Central memory CD4-positive, alpha-beta T cell (primary cell): ENCODE data around the gene MGMT.

Experiments
- DNase-seq: peaks from one replicate; pipeline ENCODE4 v3.0.0; 2022

MGMT gene

DNA sequence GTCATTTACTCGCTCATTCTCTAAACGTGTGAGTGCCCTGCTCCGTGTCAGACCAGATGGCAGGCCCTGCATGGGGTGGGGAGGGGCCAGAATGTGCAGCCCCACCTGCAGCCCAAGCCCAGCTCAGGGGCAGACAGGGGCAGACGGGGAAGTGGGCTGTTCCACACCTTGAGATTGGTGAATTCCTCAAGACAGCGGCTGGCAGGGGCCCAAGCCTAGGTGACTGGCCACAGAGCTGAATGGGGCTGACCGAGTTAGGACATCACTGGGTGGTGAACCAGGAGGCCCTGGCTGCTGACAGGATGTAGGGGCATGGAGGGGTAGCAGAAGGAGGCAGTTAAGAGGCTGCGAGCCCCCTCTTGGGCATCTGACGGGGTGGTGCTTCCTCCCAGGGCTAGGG is 79.1 kb downstream of the MGMT start:
- DNase-seq, result no peak

DNA sequence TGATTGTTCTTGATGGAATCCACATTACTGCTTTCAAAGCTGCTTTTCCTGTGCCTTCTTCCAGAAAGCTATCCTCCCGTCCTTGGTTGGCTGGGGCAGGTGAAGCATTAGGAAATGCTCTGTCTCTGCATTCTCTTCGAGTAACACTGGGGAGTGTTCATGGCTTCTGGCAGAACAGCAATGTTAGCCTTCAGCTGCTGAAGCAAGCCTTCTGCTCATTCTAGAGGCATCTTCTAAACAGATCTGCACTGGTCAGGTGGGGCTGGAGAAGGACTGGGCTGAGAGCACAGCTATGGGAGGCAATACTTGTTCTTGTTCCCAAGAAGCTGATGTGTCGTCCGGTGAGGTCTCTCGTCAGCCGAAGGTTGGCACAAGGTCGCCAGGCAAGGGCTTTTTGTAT is 80.6 kb downstream of the MGMT start:
- no peak for DNase-seq

GRCh38 chr10:129548600-129548999 is 81.6 kb downstream of the MGMT start:
- no peak for DNase-seq

DNA sequence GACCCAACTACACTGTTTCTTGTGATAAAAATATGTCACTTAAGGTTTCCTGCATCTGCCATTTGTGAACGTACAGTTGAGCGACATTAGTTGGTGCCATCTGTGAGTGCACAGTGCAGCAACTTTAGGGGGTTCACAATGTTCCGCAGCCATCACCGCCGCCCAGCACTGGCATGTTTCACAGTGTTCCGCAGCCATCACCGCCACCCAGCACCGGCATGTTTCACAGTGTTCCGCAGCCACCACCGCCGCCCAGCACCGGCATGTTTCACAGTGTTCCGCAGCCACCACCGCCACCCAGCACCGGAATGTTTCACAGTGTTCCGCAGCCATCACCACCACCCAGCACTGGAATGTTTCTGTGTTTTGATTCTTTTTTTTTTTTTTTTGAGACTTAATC is 83.0 kb downstream of the MGMT start:
- no peak for DNase-seq

- DNase-seq, result no peak
Observed at GRCh38 chr10:129550658-129551057, 83.6 kb downstream of the MGMT start.

DNA sequence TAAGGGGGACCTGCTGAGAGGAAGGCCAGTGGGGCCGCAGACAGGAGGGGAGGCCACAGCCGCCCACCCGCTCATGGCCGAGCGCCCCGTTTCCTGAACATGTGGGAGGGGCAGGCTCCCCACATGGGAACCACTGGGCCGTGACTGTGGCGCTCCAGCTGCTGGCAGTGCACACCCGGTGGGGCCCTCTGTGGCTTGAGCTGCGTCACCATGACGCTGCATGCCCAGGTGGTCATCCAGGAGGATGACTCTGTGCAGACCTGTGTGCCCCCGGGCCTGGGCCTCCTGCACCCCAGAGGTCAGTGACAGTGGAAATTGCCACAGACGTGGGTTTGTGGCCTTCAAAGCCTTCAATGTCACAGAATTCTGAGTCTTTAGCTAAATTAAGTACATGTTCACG is 85.1 kb downstream of the MGMT start:
- no peak for DNase-seq

DNA sequence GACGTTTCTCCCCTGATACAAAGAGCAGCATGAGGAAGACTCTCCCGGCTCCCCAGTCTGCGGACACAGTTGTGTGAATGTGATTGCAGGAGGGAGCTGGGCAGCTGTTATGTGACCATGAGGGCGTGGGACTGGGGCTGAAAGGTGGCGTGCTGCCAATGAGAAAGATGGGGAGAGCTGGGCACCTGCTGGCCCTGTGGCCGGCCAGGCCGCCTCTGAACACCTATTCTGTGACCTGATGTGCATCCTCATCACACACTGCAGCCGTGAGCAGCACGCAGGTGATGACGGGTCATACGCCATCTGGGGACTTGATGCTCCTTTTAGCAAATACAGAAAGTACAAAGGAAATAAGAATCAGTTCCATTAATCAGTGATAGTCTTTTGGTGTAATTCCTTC is 86.9 kb downstream of the MGMT start:
- no peak for DNase-seq

- no peak for DNase-seq
Observed at GRCh38 chr10:129556316-129556715, 89.3 kb downstream of the MGMT start.

DNA sequence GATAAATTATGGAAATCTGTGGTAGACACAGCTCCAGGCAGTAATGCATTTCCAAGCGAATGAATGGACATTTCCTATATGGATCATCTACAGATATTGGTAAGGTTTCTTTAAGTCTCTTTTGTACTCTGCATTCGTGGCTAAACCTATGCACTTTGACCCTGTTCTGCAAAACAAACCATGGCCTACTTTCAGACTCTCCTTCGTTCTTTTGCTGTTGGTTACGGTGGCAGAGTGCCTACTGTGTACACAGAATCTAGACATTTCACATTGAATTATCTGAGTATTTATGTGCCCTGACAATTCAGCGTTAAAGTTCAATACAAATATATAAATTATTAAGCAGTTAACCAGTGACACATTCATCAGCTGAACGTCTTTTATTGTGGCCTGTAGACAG is 93.3 kb downstream of the MGMT start:
- no peak for DNase-seq

- no peak for DNase-seq
Observed at GRCh38 chr10:129562487-129562886, 95.4 kb downstream of the MGMT start.

GRCh38 chr10:129564923-129565322 is 97.9 kb downstream of the MGMT start:
- no peak for DNase-seq

DNA sequence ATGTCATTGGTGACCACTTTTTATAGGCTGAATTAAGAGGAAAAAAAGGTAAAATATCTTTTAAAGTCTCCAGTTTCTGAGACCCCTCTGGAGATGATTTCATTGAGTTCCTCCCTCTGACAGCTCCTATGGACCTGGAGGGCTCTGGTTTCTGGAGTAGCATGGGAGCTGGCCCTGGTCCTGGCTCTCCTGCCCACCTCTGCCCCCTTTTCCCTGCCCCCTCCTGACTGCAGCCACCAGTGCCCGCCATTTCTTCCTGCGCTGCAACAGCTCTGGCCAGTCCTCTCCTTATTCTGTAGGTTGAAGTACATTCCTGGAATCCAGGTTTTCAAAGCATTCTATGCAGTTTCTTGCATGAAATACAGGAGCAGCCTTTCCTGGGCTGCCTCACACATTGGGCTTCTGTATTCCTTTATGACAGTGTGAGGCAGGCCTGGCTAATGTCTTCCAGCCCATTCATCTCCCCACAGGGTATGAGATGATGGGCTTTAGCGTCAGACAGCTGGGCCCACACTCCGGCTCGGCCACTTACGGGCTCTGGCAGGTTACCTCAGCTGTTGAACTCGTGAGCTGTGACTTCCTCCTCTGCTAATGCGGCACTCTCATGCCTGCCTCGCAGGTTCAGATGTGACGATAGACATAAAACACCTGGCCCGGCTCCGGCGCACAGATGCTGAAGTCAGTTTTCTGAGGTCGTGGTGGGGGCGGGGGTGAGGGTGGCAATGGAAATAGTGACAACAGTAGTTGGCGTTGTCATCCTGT is 101.7 kb downstream of the MGMT start:
- no peak for DNase-seq

DNA sequence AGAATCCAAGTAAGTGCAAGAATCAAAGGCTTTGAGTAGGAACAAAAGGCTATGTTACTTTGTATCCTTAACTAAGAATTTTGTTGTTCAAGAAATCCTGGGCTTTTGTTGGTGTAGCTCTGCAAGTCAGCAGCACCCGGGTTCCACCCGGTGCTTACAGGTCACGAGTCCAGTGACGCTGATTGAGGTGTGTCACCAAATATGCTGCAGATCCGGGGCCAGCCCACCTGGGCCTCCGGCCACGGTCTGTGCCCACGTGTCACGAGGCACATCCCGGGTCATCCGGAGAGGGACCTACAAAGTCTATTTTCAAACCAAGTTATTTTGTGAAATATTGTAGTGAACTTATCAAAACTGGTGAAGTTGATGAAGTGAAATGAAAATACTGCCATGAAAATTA is 103.1 kb downstream of the MGMT start:
- DNase-seq, result no peak

- DNase-seq, result no peak
Observed at GRCh38 chr10:129579228-129579627, 112.2 kb downstream of the MGMT start.

DNA sequence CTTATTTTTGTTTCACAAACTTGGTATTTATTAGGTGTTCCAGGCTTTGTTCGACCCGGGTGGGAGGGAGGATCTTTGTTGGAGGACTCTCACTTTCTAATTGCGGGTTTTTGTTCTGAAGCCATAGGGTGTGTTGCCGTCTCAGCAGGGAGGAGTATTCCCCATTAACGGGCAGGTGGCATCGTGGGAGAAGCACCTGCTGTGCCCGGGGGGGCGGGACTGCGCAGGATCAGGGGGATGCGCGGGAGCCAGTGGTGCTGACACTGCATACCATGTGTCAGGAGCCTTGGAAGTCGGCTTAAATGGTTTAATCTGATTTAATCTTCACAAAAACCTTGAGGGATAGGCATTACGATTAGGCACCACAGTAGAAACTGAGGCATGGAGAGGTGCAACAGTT is 113.0 kb downstream of the MGMT start:
- no peak for DNase-seq

- no peak for DNase-seq
Observed at GRCh38 chr10:129580901-129581300, 113.9 kb downstream of the MGMT start.

DNA sequence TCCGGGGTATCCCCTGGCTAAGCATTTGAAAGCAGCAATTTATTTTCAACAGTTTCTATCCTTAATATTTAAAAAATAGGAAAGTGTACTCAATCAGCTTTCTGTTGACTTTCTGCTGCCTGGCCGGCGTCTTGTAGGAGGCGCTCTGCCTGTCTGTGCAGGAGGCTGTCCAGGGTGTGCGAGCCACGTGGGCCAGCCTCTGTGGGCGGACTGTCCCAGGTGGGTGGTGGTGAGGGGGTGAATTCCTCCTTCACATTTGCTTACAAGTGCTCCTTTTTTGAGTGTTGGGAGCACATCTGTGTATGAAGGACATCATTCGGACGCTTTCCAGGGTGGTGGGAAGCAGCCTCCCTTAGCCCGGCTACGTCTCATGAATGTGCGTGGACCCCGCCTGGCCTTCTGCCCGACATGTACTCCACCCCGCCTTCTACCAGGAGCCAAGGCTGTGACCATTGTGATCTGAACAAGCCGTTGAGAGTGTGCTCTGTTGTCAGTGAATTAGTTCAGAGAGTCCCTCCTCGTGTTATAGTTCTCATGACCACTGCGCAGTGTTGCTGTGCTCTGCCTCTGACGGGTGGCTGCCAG is 114.9 kb downstream of the MGMT start:
- DNase-seq, result no peak

DNA sequence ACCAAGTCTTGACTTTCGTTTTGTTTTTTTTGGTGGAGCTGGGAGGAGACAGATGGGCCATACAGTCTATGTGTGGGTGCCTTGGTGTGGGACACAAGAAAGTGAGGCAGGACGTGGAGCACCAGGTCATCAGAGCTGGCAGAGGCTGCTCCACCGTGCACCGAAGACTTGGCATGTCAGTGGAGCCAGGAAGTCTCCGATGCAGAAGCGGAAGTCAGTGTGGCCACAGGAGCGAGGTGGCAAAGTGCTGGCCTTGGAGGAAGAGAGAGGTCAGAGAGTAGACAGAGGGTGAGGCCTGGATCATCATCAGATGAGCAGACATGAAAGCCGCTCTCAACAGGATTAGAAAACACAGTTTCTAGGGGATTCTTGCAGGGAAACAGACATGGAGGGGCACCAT is 116.8 kb downstream of the MGMT start:
- no peak for DNase-seq

- no peak for DNase-seq
Observed at GRCh38 chr10:129586898-129587443, 119.9 kb downstream of the MGMT start.

DNA sequence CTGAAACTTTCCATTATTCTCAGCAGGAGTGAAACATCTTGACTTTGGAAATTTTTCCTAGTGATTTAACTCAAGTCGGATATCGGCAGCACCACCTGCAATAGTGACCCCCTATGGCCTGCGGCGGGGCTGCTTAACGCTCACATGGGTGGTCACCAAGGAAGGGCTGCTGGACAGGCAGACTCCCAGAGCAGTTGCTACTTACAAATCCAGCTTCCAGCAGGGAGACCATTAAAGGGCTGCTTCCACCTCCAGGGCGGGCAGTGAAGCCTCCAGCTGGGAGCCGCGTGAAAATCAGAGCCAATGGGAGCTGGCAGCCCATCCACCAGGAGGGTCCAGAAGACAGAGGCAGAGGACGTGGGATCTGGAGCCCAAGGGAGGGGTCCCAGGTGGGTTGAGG is 122.5 kb downstream of the MGMT start:
- DNase-seq, result no peak

DNA sequence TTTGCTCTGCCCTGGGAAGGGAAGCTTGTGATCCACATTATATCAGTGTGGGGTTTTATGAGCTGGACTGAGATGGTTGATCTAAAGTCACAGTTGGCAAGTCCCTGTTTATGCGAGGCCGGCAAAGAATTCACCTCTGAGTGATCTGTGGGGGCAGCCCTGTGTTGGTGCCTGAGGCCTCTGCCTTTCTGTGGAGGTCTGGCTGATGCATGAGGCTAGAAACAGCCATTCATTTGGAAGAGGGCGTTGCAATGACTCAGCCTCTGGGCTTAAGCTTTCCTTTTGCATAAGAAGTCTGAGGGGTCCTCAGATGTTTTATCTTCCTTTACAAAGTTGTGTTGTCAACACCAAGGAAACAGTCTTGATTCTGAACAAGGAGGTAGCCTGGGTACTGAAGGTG is 126.9 kb downstream of the MGMT start:
- no peak for DNase-seq

GRCh38 chr10:129594811-129595210 is 127.8 kb downstream of the MGMT start:
- DNase-seq, result no peak

DNA sequence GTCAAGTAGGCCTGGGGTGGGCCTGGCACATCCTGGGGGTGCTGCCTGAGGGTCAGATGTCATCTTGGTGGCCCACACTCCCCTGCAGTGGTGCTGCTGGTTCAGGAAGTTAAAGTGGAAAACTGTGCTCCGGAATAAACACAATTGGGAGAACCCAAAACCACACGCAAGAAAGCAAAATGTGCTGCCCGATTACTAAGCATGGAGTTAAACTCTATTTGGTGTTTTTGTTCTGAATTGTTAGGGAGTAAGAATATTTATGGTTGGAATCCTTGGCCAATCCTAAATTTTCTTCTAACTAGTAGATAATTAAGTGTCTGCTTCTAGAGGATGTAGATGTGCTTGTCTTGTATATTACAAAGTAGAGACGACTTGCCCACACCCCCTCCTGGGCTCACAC is 131.4 kb downstream of the MGMT start:
- DNase-seq, result no peak

DNA sequence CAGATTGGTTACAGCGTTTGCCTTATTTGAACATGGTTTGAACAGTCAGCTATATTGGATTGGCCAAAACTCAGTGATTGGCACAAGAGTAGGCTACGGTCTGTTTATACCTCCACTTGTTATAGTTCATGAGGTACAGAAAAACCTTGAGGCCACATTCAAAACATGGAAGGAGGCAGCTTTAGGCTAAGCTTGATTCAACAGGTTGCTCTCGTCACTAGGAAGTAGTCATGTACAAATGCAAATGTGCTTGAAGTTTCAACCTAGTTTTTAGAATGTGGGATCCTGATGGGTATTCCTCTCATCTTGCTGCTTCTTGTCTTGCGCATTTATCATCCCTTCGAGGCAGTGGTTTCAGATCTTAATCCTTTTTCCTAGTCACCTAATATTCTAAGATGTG is 132.1 kb downstream of the MGMT start:
- DNase-seq, result no peak

DNA sequence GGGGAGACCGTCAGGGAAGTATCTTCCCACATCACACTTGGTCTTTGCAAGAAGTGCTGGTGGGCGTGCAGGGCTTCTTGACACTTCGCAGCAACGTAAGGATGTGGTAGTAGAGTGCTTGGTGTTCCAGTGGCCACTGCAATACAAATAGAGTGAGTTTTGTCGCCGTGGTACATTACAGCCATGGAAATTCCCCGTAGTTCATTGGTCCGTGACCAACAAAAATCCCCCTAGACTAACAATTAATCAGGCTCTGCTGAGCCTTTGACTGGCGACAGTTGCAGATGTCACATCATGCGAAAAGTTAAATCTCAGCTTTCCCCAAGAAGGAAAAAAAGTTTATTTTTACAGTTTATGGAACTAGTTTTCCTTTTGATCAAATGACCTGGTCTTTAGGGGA is 134.7 kb downstream of the MGMT start:
- no peak for DNase-seq
